Measurements from ENCODE around the gene VSTM2B. TPM values are rescaled to one million over a fixed set of nuclear protein-coding genes. Genes with fewer than 3 reads are reported as not detected.

Gene VSTM2B
- polyA plus RNA-seq, 1 of the 3 experiments (the other 2 are of a cell fraction) = not detected

- TF ChIP-seq SIN3A (IDR thresholded peaks at IDR 0.05; ENCODE audit: borderline replicate concordance, low read depth, low read length) (no peak), MAX (IDR thresholded peaks at IDR 0.05; ENCODE audit: low read depth) (no peak)
- WGBS (ENCODE audit: low lambda C conversion rate) = 16% methylated on average over 7 of the region's 7 CpGs
- H3K4me2 ChIP-seq = no peak overlapping the region
- H2AFZ ChIP-seq (ENCODE audit: low read depth) = no peak overlapping the region
- no peaks in the 10 kb centered on the region for H3K36me3 ChIP-seq (replicated peaks in 1 of 2; ENCODE audit: control insufficient read depth in 1 of 2, insufficient read depth in 2 of 2, low read length in 1 of 2)
- H3K9ac ChIP-seq = no peak overlapping the region
- no peaks in the 10 kb centered on the region for H3K9me2 ChIP-seq
- ChIA-PET POLR2A (no interaction called here), CTCF (no interaction called here)
- no peaks in the 10 kb centered on the region for H3K4me1 ChIP-seq (ENCODE audit: control insufficient read depth in 1 of 2, insufficient read depth in 2 of 2, low read depth in 1 of 2, low read length in 1 of 2)
- peaks cover 5% of the 10 kb centered on the region; the same call in 1 of the 2 replicates for H3K27me3 ChIP-seq (ENCODE audit: insufficient read depth)
- H3K27ac ChIP-seq (ENCODE audit: low read depth in 2 of 2, low read length in 1 of 2) = no peak overlapping the region
- no peaks in the 10 kb centered on the region for H4K20me1 ChIP-seq (ENCODE audit: insufficient read depth)
- no peak for DNase-seq
- no peak overlapping the region for H3K4me3 ChIP-seq (ENCODE audit: low read depth in 2 of 2, low read length in 1 of 2)
- no peaks in the 10 kb centered on the region for H3F3A ChIP-seq (replicated peaks; ENCODE audit: insufficient read depth)
- H3K79me2 ChIP-seq (ENCODE audit: insufficient read depth) = no peaks in the 10 kb centered on the region
- H3K9me3 ChIP-seq = no peaks in the 10 kb centered on the region
Measured at GRCh38 chr19:29487432-29487831, 38.4 kb upstream of the VSTM2B start.

GRCh38 chr19:29488316-29488715 lies 37.5 kb upstream of the VSTM2B start:
- Histone ChIP-seq H3K9me2 (no peaks in the 10 kb centered on the region), H3K9me3 (no peaks in the 10 kb centered on the region), H3K4me1 (ENCODE audit: control insufficient read depth in 1 of 2, insufficient read depth in 2 of 2, low read depth in 1 of 2, low read length in 1 of 2) (no peaks in the 10 kb centered on the region), H4K20me1 (ENCODE audit: insufficient read depth) (no peaks in the 10 kb centered on the region), H3K4me2 (no peak overlapping the region), H3K36me3 (replicated peaks in 1 of 2; ENCODE audit: control insufficient read depth in 1 of 2, insufficient read depth in 2 of 2, low read length in 1 of 2) (no peaks in the 10 kb centered on the region), H3K4me3 (ENCODE audit: low read depth in 2 of 2, low read length in 1 of 2) (no peak overlapping the region), H2AFZ (ENCODE audit: low read depth) (no peak overlapping the region), H3K27ac (ENCODE audit: low read depth in 2 of 2, low read length in 1 of 2) (no peak overlapping the region), H3K79me2 (ENCODE audit: insufficient read depth) (no peaks in the 10 kb centered on the region), H3K27me3 (ENCODE audit: insufficient read depth) (peaks cover 5% of the 10 kb centered on the region; the same call in 1 of the 2 replicates), H3F3A (replicated peaks; ENCODE audit: insufficient read depth) (no peaks in the 10 kb centered on the region), H3K9ac (no peak overlapping the region)
- TF ChIP-seq TCF12 (IDR thresholded peaks at IDR 0.05) (no peak), RXRA (IDR thresholded peaks at IDR 0.05; ENCODE audit: borderline replicate concordance, low read depth) (no peak), SMC3 (IDR thresholded peaks at IDR 0.05; ENCODE audit: low read depth, low read length) (no peak), FOSL2 (IDR thresholded peaks at IDR 0.05; ENCODE audit: borderline replicate concordance, low read depth) (no peak), EZH2phosphoT487 (IDR thresholded peaks at IDR 0.05; ENCODE audit: borderline replicate concordance, low read depth) (no peak), NRF1 (IDR thresholded peaks at IDR 0.05; ENCODE audit: low read depth, low read length) (no peak), RFX5 (IDR thresholded peaks at IDR 0.05; ENCODE audit: low read length) (no peak), PBX3 (IDR thresholded peaks at IDR 0.05) (no peak), ZBTB33 (IDR thresholded peaks at IDR 0.05; ENCODE audit: borderline replicate concordance, low read depth) (no peak), RAD21 (IDR thresholded peaks at IDR 0.05; ENCODE audit: low read length) (no peak), MEF2A (IDR thresholded peaks at IDR 0.05; ENCODE audit: borderline replicate concordance, low read depth) (no peak), USF1 (IDR thresholded peaks at IDR 0.05; ENCODE audit: borderline replicate concordance, low read depth) (no peak), POLR2AphosphoS5 (IDR thresholded peaks at IDR 0.05; ENCODE audit: low read depth, low read length) (no peak), GATA2 (CRISPR knock-in tag; IDR thresholded peaks at IDR 0.05) (no peak), YY1 (IDR thresholded peaks at IDR 0.05; ENCODE audit: low read depth) (no peak), TEAD4 (IDR thresholded peaks at IDR 0.05; ENCODE audit: borderline replicate concordance, insufficient read depth) (no peak), CTCF (IDR thresholded peaks at IDR 0.05) (no peak), ELF1 (IDR thresholded peaks at IDR 0.05) (no peak), MAX (IDR thresholded peaks at IDR 0.05; ENCODE audit: low read depth) (no peak)
- DNase-seq = no peak
- CTCF ChIA-PET = interaction anchor here (2.5 kb wide), 1 partner anchor 10 kb away, joined by 9 read pairs; no protein-coding TSS in a partner anchor
- WGBS (ENCODE audit: low lambda C conversion rate) = 36% methylated on average over 5 of the region's 5 CpGs
- POLR2A ChIA-PET = no interaction called here
